GM12878 (cell line): ENCODE data around the gene LETM1.

Experiments used
- BMI1 ChIP-seq: fragments of 450-650 bp; IDR thresholded peaks from 2 replicates; pipeline ENCODE4 v1.6.1; 2016; ENCODE audit warnings: mild to moderate bottlenecking, moderate library complexity, borderline replicate concordance
- CBX3 ChIP-seq: fragments of 200-600 bp; sonication (generic); IDR thresholded peaks from 2 replicates; pipeline ENCODE4 v1.6.1; 2016; ENCODE audit warnings: low read depth, borderline replicate concordance
- CHD2 ChIP-seq: IDR thresholded peaks from 2 replicates; pipeline ENCODE4 v1.6.1; 2011; ENCODE audit warnings: low read depth, low read length, improper control_type of control experiment, borderline replicate concordance
- ETV6 ChIP-seq, 2 experiments: fragments of 450-650 bp in 1 of 2; IDR thresholded peaks in 1 of 2; conservative IDR thresholded peaks in 1 of 2; 2 replicates each; pipeline ENCODE4 v1.6.1; 2014; ENCODE audit warnings: antibody characterized with exemption in 1 of 2, borderline replicate concordance in 1 of 2, low read depth in 1 of 2, mild to moderate bottlenecking in 1 of 2, moderate library complexity in 1 of 2
- IKZF1 ChIP-seq: fragments of 450-650 bp; conservative IDR thresholded peaks from 2 replicates; pipeline ENCODE4 v1.6.1; 2017; ENCODE audit warnings: antibody characterized with exemption, mild to moderate bottlenecking
- POLR2A ChIP-seq: IDR thresholded peaks from 2 replicates; pipeline ENCODE4 v1.6.1; 2011; ENCODE audit warnings: low read depth, mild to moderate bottlenecking, low read length
- POLR2AphosphoS2 ChIP-seq: IDR thresholded peaks from 2 replicates; pipeline ENCODE4 v1.6.1; 2011; ENCODE audit warnings: low read depth, mild to moderate bottlenecking, low read length, improper control_type of control experiment, moderate library complexity
- RAD21 ChIP-seq: IDR thresholded peaks from 2 replicates; pipeline ENCODE4 v1.6.1; 2011; ENCODE audit warnings: mild to moderate bottlenecking, low read depth, low read length, moderate library complexity; ENCODE audit not compliant: insufficient read depth
- SMAD1 ChIP-seq: fragments of 450-650 bp; IDR thresholded peaks from 2 replicates; pipeline ENCODE4 v1.6.1; 2018; ENCODE audit warnings: mild to moderate bottlenecking, low read depth; ENCODE audit not compliant: partially characterized antibody
- TF ChIP-seq, protein P1 (sequence below): IDR thresholded peaks from 2 replicates; pipeline ENCODE4 v1.6.1; 2012; ENCODE audit warnings: low read length, inconsistent platforms
- TF ChIP-seq, protein P2 (sequence below), 3 experiments: IDR thresholded peaks in 2 of 3; conservative IDR thresholded peaks in 1 of 3; 2 replicates each; pipeline ENCODE4 v1.5.1; 2011; ENCODE audit warnings: low read depth in 3 of 3, low read length in 3 of 3, mild to moderate bottlenecking in 3 of 3, control low read depth in 2 of 3, moderate library complexity in 2 of 3, inconsistent platforms in 1 of 3, mixed read lengths in 1 of 3; ENCODE audit not compliant: control insufficient read depth in 2 of 3, insufficient read depth in 1 of 3; ENCODE audit errors: extremely low read depth in 1 of 3

DNA sequence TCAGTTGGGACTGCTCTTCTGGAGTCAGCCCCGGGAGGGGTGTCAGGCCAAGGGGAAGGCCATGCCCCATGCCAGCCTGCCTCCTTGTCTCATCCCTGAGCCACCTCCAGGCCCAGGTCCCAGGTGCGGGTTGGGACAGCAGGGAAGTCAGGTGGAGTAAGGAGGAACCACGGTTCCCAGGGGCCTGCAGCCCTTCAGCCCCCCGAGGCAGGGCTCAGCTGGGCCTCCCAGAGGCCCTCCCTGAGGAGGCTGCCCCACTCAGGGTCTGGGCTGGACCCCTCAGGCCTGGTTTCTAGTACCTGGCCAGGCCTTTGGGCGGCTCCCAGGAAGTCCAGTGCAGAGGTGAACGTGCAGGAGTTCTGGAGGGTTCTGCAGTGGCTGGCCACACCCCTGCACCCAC lies 86.3 kb downstream of the LETM1 start:
- TF ChIP-seq CHD2 (no peak), IKZF1 (no peak), POLR2AphosphoS2 (no peak), POLR2A (no peak), RAD21 (no peak), ETV6 (conservative IDR thresholded peaks at IDR 0.05 in 1 of 2, IDR thresholded peaks at IDR 0.05 in 1 of 2; ENCODE audit: borderline replicate concordance in 1 of 2, low read depth in 1 of 2) (no peak), CBX3 (no peak), SMAD1 (no peak), BMI1 (no peak)
- TF ChIP-seq, protein P1, sequence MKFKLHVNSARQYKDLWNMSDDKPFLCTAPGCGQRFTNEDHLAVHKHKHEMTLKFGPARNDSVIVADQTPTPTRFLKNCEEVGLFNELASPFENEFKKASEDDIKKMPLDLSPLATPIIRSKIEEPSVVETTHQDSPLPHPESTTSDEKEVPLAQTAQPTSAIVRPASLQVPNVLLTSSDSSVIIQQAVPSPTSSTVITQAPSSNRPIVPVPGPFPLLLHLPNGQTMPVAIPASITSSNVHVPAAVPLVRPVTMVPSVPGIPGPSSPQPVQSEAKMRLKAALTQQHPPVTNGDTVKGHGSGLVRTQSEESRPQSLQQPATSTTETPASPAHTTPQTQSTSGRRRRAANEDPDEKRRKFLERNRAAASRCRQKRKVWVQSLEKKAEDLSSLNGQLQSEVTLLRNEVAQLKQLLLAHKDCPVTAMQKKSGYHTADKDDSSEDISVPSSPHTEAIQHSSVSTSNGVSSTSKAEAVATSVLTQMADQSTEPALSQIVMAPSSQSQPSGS = no peak
- TF ChIP-seq, protein P2, sequence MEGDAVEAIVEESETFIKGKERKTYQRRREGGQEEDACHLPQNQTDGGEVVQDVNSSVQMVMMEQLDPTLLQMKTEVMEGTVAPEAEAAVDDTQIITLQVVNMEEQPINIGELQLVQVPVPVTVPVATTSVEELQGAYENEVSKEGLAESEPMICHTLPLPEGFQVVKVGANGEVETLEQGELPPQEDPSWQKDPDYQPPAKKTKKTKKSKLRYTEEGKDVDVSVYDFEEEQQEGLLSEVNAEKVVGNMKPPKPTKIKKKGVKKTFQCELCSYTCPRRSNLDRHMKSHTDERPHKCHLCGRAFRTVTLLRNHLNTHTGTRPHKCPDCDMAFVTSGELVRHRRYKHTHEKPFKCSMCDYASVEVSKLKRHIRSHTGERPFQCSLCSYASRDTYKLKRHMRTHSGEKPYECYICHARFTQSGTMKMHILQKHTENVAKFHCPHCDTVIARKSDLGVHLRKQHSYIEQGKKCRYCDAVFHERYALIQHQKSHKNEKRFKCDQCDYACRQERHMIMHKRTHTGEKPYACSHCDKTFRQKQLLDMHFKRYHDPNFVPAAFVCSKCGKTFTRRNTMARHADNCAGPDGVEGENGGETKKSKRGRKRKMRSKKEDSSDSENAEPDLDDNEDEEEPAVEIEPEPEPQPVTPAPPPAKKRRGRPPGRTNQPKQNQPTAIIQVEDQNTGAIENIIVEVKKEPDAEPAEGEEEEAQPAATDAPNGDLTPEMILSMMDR (IDR thresholded peaks at IDR 0.05 in 2 of 3, conservative IDR thresholded peaks at IDR 0.05 in 1 of 3; ENCODE audit: control insufficient read depth in 2 of 3, extremely low read depth in 1 of 3, insufficient read depth in 1 of 3, low read depth in 3 of 3, low read length in 3 of 3) = no peak
